Progenitor cell of endocrine pancreas (in vitro differentiated cells): ENCODE measurements around the gene LRP2. TPM values are rescaled to one million over a fixed set of nuclear protein-coding genes. Genes with fewer than 3 reads are reported as not detected.
"Not testable (repeated sequence)": the region's sequence is repeated elsewhere in the genome, so short reads cannot be mapped to it uniquely, and the experiment has no call there.

Experiments
- DNase-seq: peaks from one replicate; pipeline ENCODE4 v3.0.0; 2021; ENCODE audit warnings: low spot score; ENCODE audit not compliant: unreplicated experiment
- H3K27ac Mint-ChIP-seq: 2 replicates; pipeline ENCODE4 v1.8.0; 2021; ENCODE audit warnings: mild to moderate bottlenecking, moderate library complexity, mixed read lengths
- H3K27me3 Mint-ChIP-seq: 2 replicates; pipeline ENCODE4 v1.8.0; 2021; ENCODE audit warnings: mixed read lengths
- H3K36me3 Mint-ChIP-seq: 2 replicates; pipeline ENCODE4 v1.8.0; 2022; ENCODE audit warnings: mixed read lengths; ENCODE audit not compliant: insufficient read depth
- H3K4me1 Mint-ChIP-seq: 2 replicates; pipeline ENCODE4 v1.8.0; 2021; ENCODE audit warnings: low read depth, mixed read lengths
- H3K4me3 Mint-ChIP-seq: 2 replicates; pipeline ENCODE4 v1.8.0; 2021; ENCODE audit warnings: low read depth, mild to moderate bottlenecking, moderate library complexity, mixed read lengths
- H3K9me3 Mint-ChIP-seq: 2 replicates; pipeline ENCODE4 v1.8.0; 2021; ENCODE audit warnings: low read depth, mixed read lengths
- total RNA-seq: library from RNA; stranded (reverse); gene quantifications from 2 replicates; pipeline ENCODE4 v1.2.1, GENCODE V29; 2021
- TF ChIP-seq, protein P1 (sequence below): fragments of 200-600 bp; sonication (generic); IDR thresholded peaks from one replicate; pipeline ENCODE4 v1.5.0; 2021; ENCODE audit warnings: antibody characterized with exemption, mild to moderate bottlenecking; ENCODE audit not compliant: unreplicated experiment

The LRP2 gene
- total RNA-seq, 1 donor from 2014 or later = 44.4 TPM

- Mint-ChIP-seq H3K27ac (no peak overlapping the region), H3K27me3 (no peaks in the 10 kb centered on the region), H3K9me3 (no peaks in the 10 kb centered on the region), H3K4me1 (peaks cover 8% of the 10 kb centered on the region), H3K4me3 (no peak overlapping the region), H3K36me3 (peaks cover 14% of the 10 kb centered on the region)
- TF ChIP-seq, protein P1, sequence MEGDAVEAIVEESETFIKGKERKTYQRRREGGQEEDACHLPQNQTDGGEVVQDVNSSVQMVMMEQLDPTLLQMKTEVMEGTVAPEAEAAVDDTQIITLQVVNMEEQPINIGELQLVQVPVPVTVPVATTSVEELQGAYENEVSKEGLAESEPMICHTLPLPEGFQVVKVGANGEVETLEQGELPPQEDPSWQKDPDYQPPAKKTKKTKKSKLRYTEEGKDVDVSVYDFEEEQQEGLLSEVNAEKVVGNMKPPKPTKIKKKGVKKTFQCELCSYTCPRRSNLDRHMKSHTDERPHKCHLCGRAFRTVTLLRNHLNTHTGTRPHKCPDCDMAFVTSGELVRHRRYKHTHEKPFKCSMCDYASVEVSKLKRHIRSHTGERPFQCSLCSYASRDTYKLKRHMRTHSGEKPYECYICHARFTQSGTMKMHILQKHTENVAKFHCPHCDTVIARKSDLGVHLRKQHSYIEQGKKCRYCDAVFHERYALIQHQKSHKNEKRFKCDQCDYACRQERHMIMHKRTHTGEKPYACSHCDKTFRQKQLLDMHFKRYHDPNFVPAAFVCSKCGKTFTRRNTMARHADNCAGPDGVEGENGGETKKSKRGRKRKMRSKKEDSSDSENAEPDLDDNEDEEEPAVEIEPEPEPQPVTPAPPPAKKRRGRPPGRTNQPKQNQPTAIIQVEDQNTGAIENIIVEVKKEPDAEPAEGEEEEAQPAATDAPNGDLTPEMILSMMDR = no peak
- no peak for DNase-seq
Measured at GRCh38 chr2:169136885-169137534, 225.3 kb downstream of the LRP2 start.

DNA sequence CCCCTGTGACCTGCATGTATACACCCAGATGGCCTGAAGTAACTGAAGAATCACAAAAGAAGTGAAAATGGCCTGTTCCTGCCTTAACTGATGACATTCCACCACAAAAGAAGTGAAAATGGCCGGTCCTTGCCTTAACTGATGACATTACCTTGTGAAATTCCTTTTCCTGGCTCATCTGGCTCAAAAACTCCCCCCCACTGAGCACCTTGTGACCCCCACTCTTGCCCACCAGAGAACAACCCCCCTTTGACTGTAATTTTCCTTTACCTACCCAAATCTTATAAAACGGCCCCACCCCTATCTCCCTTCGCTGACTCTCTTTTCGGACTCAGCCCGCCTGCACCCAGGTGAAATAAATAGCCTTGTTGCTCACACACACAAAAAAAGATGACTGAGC, 225.9 kb downstream of the LRP2 start:
- not testable (repeated sequence) for H3K9me3 Mint-ChIP-seq, H3K27me3 Mint-ChIP-seq, H3K4me3 Mint-ChIP-seq, H3K27ac Mint-ChIP-seq, DNase-seq, H3K4me1 Mint-ChIP-seq
- H3K36me3 Mint-ChIP-seq = peaks cover 14% of the 10 kb centered on the region

GRCh38 chr2:169134272-169134671, 228.1 kb downstream of the LRP2 start:
- not testable (repeated sequence) for H3K4me1 Mint-ChIP-seq, H3K27ac Mint-ChIP-seq, H3K9me3 Mint-ChIP-seq, H3K27me3 Mint-ChIP-seq, H3K4me3 Mint-ChIP-seq, DNase-seq
- peaks cover 11% of the 10 kb centered on the region for H3K36me3 Mint-ChIP-seq

DNA sequence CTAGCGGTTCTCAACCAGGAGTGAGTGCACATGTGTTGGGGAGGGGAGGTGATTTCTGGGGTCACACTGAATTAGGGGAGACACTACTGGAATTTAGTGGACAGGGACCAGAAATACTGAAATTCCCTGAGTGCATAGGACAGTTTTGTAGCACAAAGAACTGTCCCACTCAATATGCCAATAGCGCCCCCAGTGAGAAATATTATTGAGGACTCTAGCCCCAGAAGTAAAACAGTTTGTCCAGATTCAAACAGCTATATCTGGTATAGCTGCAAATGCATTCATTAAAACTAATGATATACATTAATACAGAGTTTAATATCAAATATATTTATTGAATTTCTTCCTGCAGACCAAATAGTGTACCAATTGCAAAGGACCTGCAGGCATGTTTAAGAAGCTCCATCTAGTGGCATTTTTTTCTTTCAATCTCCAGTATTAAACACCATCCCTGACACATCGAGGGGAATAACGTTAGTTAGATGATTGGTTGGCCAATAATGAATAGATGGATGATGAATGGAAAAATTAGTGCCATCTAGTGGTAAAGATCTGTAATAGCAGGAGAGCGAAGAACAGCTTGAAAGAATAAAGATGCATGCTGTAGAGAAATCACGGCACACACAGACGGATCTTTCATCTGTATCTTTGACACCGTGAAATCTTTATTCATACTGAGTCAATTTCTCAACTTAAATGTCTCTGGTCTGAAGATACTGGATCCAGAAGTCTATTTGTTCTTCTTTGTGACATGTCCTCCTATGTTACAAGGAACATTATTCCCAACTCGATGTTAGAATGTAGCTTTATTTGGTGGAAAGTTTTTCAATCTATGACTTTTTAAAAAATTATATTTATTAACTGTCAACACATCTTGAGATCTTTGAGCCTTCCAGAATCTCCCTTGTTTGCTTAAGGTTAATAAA, 230.5 kb downstream of the LRP2 start:
- Mint-ChIP-seq H3K4me3 (no peak overlapping the region), H3K36me3 (peaks cover 3% of the 10 kb centered on the region), H3K4me1 (no peaks in the 10 kb centered on the region), H3K27me3 (no peaks in the 10 kb centered on the region), H3K9me3 (no peaks in the 10 kb centered on the region), H3K27ac (no peak overlapping the region)
- DNase-seq = no peak
- TF ChIP-seq, protein P1 = peak; percentile 82

- Mint-ChIP-seq H3K4me1 (no peaks in the 10 kb centered on the region), H3K27me3 (no peaks in the 10 kb centered on the region), H3K4me3 (no peak overlapping the region), H3K27ac (no peak overlapping the region), H3K36me3 (peaks cover 3% of the 10 kb centered on the region), H3K9me3 (no peaks in the 10 kb centered on the region)
- DNase-seq = no peak
- TF ChIP-seq, protein P1 = no peak
Measured at GRCh38 chr2:169129703-169130243, 232.6 kb downstream of the LRP2 start.

- TF ChIP-seq, protein P1 = no peak
- Mint-ChIP-seq H3K36me3 (peaks cover 3% of the 10 kb centered on the region), H3K4me1 (peaks cover 2% of the 10 kb centered on the region), H3K27me3 (peaks cover 5% of the 10 kb centered on the region), H3K9me3 (peaks cover 9% of the 10 kb centered on the region), H3K4me3 (no peak overlapping the region), H3K27ac (no peak overlapping the region)
- no peak for DNase-seq
Measured at GRCh38 chr2:169119851-169120250, 242.5 kb downstream of the LRP2 start.
